Measurements from ENCODE around the gene GLTPD2.

GLTPD2 gene

DNA sequence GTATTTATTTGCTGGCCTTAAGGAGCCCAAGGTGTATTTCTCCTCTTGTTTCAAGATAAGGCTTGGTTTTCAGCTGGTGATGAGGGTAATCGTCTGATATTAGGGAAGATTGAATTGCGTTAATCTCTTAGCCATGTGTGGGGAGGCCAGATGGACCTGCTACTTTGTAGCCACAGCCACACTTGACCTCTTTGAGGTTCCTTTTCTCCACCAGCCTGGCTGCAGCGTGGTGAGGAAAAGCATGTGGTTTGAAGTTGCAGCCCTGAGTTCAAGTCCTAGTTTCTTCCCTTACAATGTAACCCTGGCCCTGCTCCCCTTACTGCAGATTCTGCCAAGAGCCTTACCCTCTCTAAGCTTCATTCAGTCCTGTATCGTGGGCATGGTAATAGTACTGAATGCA, 47.5 kb downstream of the GLTPD2 start:
- TF ChIP-seq ZFX (IDR thresholded peaks at IDR 0.05) = no peak
- TF ChIP-seq, protein P1, sequence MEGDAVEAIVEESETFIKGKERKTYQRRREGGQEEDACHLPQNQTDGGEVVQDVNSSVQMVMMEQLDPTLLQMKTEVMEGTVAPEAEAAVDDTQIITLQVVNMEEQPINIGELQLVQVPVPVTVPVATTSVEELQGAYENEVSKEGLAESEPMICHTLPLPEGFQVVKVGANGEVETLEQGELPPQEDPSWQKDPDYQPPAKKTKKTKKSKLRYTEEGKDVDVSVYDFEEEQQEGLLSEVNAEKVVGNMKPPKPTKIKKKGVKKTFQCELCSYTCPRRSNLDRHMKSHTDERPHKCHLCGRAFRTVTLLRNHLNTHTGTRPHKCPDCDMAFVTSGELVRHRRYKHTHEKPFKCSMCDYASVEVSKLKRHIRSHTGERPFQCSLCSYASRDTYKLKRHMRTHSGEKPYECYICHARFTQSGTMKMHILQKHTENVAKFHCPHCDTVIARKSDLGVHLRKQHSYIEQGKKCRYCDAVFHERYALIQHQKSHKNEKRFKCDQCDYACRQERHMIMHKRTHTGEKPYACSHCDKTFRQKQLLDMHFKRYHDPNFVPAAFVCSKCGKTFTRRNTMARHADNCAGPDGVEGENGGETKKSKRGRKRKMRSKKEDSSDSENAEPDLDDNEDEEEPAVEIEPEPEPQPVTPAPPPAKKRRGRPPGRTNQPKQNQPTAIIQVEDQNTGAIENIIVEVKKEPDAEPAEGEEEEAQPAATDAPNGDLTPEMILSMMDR (conservative IDR thresholded peaks at IDR 0.05) = no peak
- no peak overlapping the region for H3K27ac ChIP-seq

DNA sequence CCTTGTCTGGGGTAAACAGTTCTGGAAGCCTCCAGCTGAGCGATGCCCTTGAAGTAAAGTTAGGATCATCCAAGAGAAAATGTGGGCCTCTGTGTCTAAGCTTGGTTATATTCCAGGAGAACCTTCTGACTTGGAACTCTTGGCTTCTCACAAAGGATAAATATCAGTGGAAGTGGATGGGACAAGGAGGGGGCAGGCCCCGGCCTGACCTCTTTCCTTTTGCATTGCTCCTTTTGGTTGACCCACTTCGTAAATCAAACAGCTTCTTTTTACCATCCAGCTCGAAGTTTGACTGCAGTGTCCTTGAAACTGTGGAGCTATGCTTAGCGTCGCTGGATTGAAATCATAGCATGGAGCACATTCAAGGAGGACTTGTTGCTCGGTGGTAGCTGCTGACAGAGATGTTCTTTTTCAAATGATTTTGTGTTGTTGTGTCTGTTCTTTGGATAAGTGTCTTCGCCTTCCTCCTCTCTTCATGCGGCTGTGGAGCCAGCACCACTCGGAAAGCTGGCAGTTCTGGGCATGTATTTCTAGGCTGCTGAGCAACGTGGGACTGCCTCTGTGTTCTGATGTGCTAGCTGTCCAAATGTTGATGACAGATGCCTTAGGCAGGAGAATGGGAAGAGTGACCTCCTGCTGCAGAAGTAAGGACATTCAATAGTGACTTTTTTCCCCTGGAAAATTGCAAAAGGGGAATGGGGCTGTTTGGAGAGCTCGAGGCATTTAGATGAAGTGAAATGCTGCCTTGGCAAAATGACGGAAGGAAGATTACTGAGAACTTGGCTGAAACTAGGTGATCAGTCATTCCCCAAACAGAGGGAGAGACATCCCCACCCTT, 48.9 kb downstream of the GLTPD2 start:
- TF ChIP-seq ZFX (IDR thresholded peaks at IDR 0.05) = no peak
- TF ChIP-seq, protein P1 (conservative IDR thresholded peaks at IDR 0.05) = no peak
- H3K27ac ChIP-seq = no peak overlapping the region

DNA sequence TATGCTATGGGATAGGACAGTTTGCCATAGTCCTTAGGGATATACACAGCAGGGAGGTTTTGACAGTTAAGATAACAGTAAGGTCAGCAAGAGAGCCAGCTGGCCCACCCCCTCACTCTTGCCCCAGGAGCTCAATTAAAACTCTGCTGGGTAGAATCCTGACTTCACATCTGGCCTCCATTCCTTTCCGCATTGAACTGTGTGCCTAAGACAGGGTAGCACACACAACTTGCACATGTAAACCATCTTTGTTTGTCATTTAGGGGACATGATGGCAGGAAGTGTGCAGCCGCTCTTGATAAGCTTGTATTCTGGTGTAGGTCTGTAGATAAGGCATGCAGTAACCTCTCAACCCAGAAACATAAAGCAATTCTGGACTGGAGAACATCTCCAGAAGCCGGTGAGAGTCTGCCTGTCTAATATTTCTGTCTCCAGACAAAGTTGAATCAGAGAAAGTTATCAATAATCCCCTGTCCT, 49.6 kb downstream of the GLTPD2 start:
- TF ChIP-seq, protein P1 (conservative IDR thresholded peaks at IDR 0.05) = no peak
- no peak for TF ChIP-seq ZFX (IDR thresholded peaks at IDR 0.05)
- H3K27ac ChIP-seq = no peak overlapping the region

DNA sequence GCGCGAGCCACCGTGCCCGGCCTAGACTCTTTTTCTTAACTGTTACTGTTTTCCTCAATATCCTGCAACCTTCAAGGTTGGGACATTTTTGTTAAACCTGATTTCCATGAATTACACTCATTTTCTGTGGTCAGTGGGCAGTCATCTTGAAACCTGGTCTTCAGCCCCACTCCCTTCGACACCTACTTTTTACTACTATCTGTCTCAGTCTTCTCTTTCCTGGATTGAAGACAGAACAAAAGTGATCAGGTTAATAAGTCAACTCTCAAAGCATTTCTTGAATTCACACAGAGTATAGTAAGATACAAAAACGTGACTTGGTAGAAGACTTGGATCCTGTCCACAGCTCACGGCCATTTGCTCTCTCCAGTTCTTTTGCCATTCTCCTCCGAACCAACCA, 50.5 kb downstream of the GLTPD2 start:
- no peak overlapping the region for H3K27ac ChIP-seq
- TF ChIP-seq ZFX (IDR thresholded peaks at IDR 0.05) = no peak
- TF ChIP-seq, protein P1 (conservative IDR thresholded peaks at IDR 0.05) = no peak

All from C4-2B (cell line).